Measurements from ENCODE around the gene FSHR. TPM values are rescaled to one million over a fixed set of nuclear protein-coding genes. Genes with fewer than 3 reads are reported as not detected.

Gene FSHR
- total RNA-seq, 1 donor from 2014 or later: not detected

GRCh38 chr2:48978131-48978530 is 176.2 kb downstream of the FSHR start:
- no peak for DNase-seq (ENCODE audit: low spot score)
- intact Hi-C loops (cut with DNase I): no loop called here

GRCh38 chr2:48971801-48972200 is 182.5 kb downstream of the FSHR start:
- DNase-seq (ENCODE audit: low spot score): no peak
- intact Hi-C loops (cut with DNase I): no loop called here

GRCh38 chr2:48968011-48968410 is 186.3 kb downstream of the FSHR start:
- DNase-seq (ENCODE audit: low spot score): no peak
- intact Hi-C loops (cut with DNase I): no loop called here

GRCh38 chr2:48965204-48965603 is 189.1 kb downstream of the FSHR start:
- DNase-seq (ENCODE audit: low spot score): no peak
- intact Hi-C loops (cut with DNase I): no loop called here

- intact Hi-C loops (cut with DNase I): no loop called here
- DNase-seq (ENCODE audit: low spot score): no peak
Observed at GRCh38 chr2:48961009-48961408, 193.3 kb downstream of the FSHR start.

GRCh38 chr2:48954935-48955334 is 199.4 kb downstream of the FSHR start:
- intact Hi-C loops (cut with DNase I): no loop called here

GRCh38 chr2:48954311-48954710 is 200.0 kb downstream of the FSHR start:
- no peak for DNase-seq (ENCODE audit: low spot score)
- intact Hi-C loops (cut with DNase I): no loop called here

More at GRCh38 chr2:48954935-48955334, 199.4 kb downstream of the FSHR start:
- no peak for DNase-seq (ENCODE audit: low spot score)

- intact Hi-C loops (cut with DNase I): no loop called here
- DNase-seq (ENCODE audit: low spot score): no peak
Observed at GRCh38 chr2:48952614-48953013, 201.7 kb downstream of the FSHR start.

- no peak for DNase-seq (ENCODE audit: low spot score)
- intact Hi-C loops (cut with DNase I): no loop called here
Observed at GRCh38 chr2:48952143-48952542, 202.2 kb downstream of the FSHR start.

- intact Hi-C loops (cut with DNase I): loop anchor here (5.0 to 10.0 kb wide), 2 partner anchors 1194 to 1546 kb away; no protein-coding TSS in a partner anchor
- no peak for DNase-seq (ENCODE audit: low spot score)
Observed at GRCh38 chr2:48948400-48949125, 205.8 kb downstream of the FSHR start.

GRCh38 chr2:48946449-48947048 is 207.8 kb downstream of the FSHR start:
- intact Hi-C loops (cut with DNase I): loop anchor here (5.0 to 10.0 kb wide), 2 partner anchors 1196 to 1548 kb away; no protein-coding TSS in a partner anchor
- no peak for DNase-seq (ENCODE audit: low spot score)

- intact Hi-C loops (cut with DNase I): loop anchor here (5.0 to 10.0 kb wide), 2 partner anchors 1197 to 1550 kb away; no protein-coding TSS in a partner anchor
- no peak for DNase-seq (ENCODE audit: low spot score)
Observed at GRCh38 chr2:48944956-48945355, 209.4 kb downstream of the FSHR start.

GRCh38 chr2:48943436-48943835 is 210.9 kb downstream of the FSHR start:
- DNase-seq (ENCODE audit: low spot score): no peak
- intact Hi-C loops (cut with DNase I): loop anchor here (10.0 kb wide), 1 partner anchor 1551 kb away; no protein-coding TSS in a partner anchor

GRCh38 chr2:48941908-48942307 is 212.4 kb downstream of the FSHR start:
- no peak for DNase-seq (ENCODE audit: low spot score)
- intact Hi-C loops (cut with DNase I): loop anchor here (10.0 kb wide), 1 partner anchor 1553 kb away; no protein-coding TSS in a partner anchor

GRCh38 chr2:48941456-48941855 is 212.9 kb downstream of the FSHR start:
- intact Hi-C loops (cut with DNase I): loop anchor here (10.0 kb wide), 1 partner anchor 1553 kb away; no protein-coding TSS in a partner anchor
- DNase-seq (ENCODE audit: low spot score): no peak

- DNase-seq (ENCODE audit: low spot score): no peak
- intact Hi-C loops (cut with DNase I): loop anchor here (10.0 kb wide), 1 partner anchor 1554 kb away; no protein-coding TSS in a partner anchor
Observed at GRCh38 chr2:48940606-48941005, 213.7 kb downstream of the FSHR start.

- intact Hi-C loops (cut with DNase I): no loop called here
- no peak for DNase-seq (ENCODE audit: low spot score)
Observed at GRCh38 chr2:48939232-48939631, 215.1 kb downstream of the FSHR start.

- DNase-seq (ENCODE audit: low spot score): no peak
Observed at GRCh38 chr2:48938231-48938630, 216.1 kb downstream of the FSHR start.

GRCh38 chr2:48934807-48935206 is 219.5 kb downstream of the FSHR start:
- intact Hi-C loops (cut with DNase I): no loop called here
- DNase-seq (ENCODE audit: low spot score): no peak

More at GRCh38 chr2:48938231-48938630, 216.1 kb downstream of the FSHR start:
- intact Hi-C loops (cut with DNase I): no loop called here

- intact Hi-C loops (cut with DNase I): no loop called here
- no peak for DNase-seq (ENCODE audit: low spot score)
Observed at GRCh38 chr2:48933828-48934497, 220.4 kb downstream of the FSHR start.
